Neutrophil (primary cell): ENCODE measurements around the gene MTHFR.

Experiments
- H3K27ac ChIP-seq: fragments of 200-600 bp; sonication (generic); 2 replicates; pipeline ENCODE4 v1.5.1; 2016; ENCODE audit warnings: mild to moderate bottlenecking, moderate library complexity
- H3K27me3 ChIP-seq: fragments of 200-600 bp; sonication (generic); 2 replicates; pipeline ENCODE4 v1.6.0; 2016; ENCODE audit warnings: mild to moderate bottlenecking
- H3K36me3 ChIP-seq: fragments of 200-600 bp; sonication (generic); 2 replicates; pipeline ENCODE4 v1.5.1; 2017
- H3K4me1 ChIP-seq, 2 experiments: fragments of 200-600 bp in 1 of 2; sonication (generic) in 1 of 2; 1 replicate in 1 of 2; 2 replicates in 1 of 2; pipeline versions ENCODE4 v1.5.1 to v1.6.1; 2013 to 2016; ENCODE audit warnings: low read depth in 1 of 2, low read length in 1 of 2, mild to moderate bottlenecking in 1 of 2, moderate library complexity in 1 of 2; ENCODE audit not compliant: control insufficient read depth in 1 of 2, insufficient read depth in 1 of 2
- H3K4me3 ChIP-seq, 2 experiments: fragments of 200-600 bp in 1 of 2; sonication (generic) in 1 of 2; 1 replicate in 1 of 2; 2 replicates in 1 of 2; pipeline ENCODE4 v1.5.1; 2013 to 2016; ENCODE audit warnings: low read depth in 1 of 2, low read length in 1 of 2, mild to moderate bottlenecking in 1 of 2, moderate library complexity in 1 of 2
- H3K9me3 ChIP-seq: fragments of 200-600 bp; sonication (generic); 2 replicates; pipeline ENCODE4 v1.5.1; 2016
- TF ChIP-seq, protein P1 (sequence below): fragments of 200-600 bp; sonication (generic); IDR thresholded peaks from 2 replicates; pipeline ENCODE4 v1.5.1; 2016; ENCODE audit warnings: antibody characterized with exemption

The MTHFR gene

GRCh38 chr1:11746795-11747487 is 58.8 kb downstream of the MTHFR start:
- TF ChIP-seq, protein P1, sequence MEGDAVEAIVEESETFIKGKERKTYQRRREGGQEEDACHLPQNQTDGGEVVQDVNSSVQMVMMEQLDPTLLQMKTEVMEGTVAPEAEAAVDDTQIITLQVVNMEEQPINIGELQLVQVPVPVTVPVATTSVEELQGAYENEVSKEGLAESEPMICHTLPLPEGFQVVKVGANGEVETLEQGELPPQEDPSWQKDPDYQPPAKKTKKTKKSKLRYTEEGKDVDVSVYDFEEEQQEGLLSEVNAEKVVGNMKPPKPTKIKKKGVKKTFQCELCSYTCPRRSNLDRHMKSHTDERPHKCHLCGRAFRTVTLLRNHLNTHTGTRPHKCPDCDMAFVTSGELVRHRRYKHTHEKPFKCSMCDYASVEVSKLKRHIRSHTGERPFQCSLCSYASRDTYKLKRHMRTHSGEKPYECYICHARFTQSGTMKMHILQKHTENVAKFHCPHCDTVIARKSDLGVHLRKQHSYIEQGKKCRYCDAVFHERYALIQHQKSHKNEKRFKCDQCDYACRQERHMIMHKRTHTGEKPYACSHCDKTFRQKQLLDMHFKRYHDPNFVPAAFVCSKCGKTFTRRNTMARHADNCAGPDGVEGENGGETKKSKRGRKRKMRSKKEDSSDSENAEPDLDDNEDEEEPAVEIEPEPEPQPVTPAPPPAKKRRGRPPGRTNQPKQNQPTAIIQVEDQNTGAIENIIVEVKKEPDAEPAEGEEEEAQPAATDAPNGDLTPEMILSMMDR, result no peak
- Histone ChIP-seq H3K4me1 (peaks cover 38 to 56% of the 10 kb centered on the region in 2 experiments), H3K27me3 (no peaks in the 10 kb centered on the region), H3K36me3 (peaks cover 84% of the 10 kb centered on the region), H3K4me3 (no peak overlapping the region), H3K9me3 (no peaks in the 10 kb centered on the region), H3K27ac (peak overlapping the region; percentile 72)

DNA sequence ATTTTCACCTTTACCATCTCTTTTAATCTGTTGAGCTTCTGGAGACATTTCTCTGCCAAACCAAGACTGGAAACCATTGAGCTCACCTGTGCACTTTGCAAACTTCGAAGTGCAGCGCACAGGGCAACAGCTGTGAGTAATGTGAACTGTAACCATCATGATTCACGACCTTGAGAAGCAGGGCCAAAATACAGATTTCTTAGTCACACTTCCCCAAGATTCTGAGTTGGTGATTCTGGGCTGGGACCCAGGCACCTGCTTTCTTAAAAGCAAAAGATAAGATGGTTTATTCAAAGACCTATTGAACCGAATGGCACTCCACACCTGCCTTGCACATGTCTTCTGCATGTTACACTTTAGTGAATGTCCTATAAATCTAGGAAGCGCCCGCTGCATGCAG is 59.7 kb downstream of the MTHFR start:
- peak overlapping the region; percentile 72 for H3K27ac ChIP-seq
- TF ChIP-seq, protein P1, result no peak
- no peak overlapping the region for H3K4me3 ChIP-seq
- H3K9me3 ChIP-seq, result no peaks in the 10 kb centered on the region
- peaks cover 77% of the 10 kb centered on the region for H3K36me3 ChIP-seq
- no peaks in the 10 kb centered on the region for H3K27me3 ChIP-seq
- H3K4me1 ChIP-seq, result peaks cover 47 to 65% of the 10 kb centered on the region in 2 experiments

DNA sequence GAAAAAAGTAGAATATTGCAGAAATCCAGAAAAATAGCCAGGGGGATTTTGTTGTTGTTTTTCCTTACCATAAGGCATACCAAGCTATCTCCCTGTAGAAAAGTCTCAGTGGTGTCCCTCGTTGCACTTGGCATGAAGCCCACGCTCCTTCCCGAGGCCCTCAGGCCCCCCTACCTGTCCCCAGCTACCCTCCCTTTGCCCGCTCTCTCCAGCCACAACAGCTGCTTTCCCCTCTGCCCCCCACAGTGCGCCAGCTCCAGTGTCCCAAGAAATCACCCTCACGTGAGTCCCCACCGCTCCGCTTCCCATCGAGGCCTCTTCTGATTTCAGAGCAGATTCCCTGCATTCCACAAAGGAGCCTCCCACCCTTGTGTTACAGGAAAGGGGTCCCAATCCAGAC is 61.5 kb downstream of the MTHFR start:
- TF ChIP-seq, protein P1, result no peak

GRCh38 chr1:11741919-11742558 is 63.7 kb downstream of the MTHFR start:
- Histone ChIP-seq H3K4me1 (peaks cover 74 to 94% of the 10 kb centered on the region in 2 experiments), H3K27ac (peak overlapping the region; percentile 98), H3K4me3 (peak overlapping the region; percentile 97 to 98), H3K27me3 (no peaks in the 10 kb centered on the region), H3K9me3 (no peaks in the 10 kb centered on the region), H3K36me3 (peaks cover 36% of the 10 kb centered on the region)
- TF ChIP-seq, protein P1, result no peak

More for the DNA sequence above, 61.5 kb downstream of the MTHFR start:
- Histone ChIP-seq H3K4me1 (peaks cover 63 to 81% of the 10 kb centered on the region in 2 experiments), H3K4me3 (no peak overlapping the region), H3K27ac (peak overlapping the region; percentile 42), H3K9me3 (no peaks in the 10 kb centered on the region), H3K27me3 (no peaks in the 10 kb centered on the region), H3K36me3 (peaks cover 59% of the 10 kb centered on the region)

- Histone ChIP-seq H3K9me3 (no peaks in the 10 kb centered on the region), H3K4me3 (peak overlapping the region; percentile 97 to 98), H3K4me1 (peaks cover 74 to 92% of the 10 kb centered on the region in 2 experiments), H3K27me3 (no peaks in the 10 kb centered on the region), H3K27ac (peak overlapping the region; percentile 98), H3K36me3 (peaks cover 31% of the 10 kb centered on the region)
- TF ChIP-seq, protein P1, result no peak
Observed at GRCh38 chr1:11741482-11741881, 64.3 kb downstream of the MTHFR start.
